ENCODE data around the gene RGPD6.
"Not testable (repeated sequence)": the region's sequence is repeated elsewhere in the genome, so short reads cannot be mapped to it uniquely, and the experiment has no call there.

DNA sequence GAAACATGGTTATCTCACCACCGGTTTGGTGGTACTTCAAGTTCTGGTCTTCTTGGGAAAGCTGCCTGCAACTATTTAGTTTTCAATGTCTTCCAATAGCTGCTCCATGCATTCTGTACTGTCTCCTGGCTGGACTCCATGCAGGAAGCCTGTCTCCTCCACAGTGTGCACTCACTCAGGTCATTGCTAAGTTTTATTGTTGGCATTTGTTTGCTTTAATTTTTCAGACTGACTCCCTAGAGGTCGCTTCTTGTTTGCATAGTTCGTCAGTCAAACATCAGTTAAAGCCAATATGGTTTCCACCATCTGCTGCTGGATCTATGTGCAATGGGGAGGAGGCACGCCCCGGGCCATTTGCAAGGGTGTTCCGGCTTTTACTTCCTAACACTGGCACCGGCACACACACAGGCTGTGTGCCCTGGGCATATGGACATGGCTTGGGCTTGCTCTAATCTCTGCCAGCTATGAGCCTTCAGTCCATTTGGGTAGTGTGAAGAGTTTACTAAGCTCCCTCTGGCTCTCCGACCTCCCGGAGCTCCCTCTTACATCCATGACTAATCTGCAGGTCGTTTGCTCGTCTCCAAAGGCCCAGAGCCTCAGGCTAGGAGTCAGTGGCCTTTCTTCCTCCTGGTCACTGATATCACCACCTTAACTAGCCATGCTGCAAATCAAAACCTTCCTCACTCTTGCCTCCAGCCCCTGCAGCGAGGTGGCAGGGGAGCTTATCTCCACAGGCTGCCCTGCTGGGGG, 2.4 kb upstream of the RGPD6 start:
- not testable (repeated sequence) for TF ChIP-seq POLR2AphosphoS5 (IDR thresholded peaks at IDR 0.05; ENCODE audit: borderline replicate concordance, low read depth, low read length); EZH2 (IDR thresholded peaks at IDR 0.05); FOXP2 (optimal IDR thresholded peaks at IDR 0.05; ENCODE audit: control extremely low read depth, extremely low read length, insufficient read depth)
